Measurements from ENCODE around the gene NFAM1.
A peak's percentile ranks its signal among the peaks of the same experiment; 100 is the strongest.

NFAM1 gene

DNA sequence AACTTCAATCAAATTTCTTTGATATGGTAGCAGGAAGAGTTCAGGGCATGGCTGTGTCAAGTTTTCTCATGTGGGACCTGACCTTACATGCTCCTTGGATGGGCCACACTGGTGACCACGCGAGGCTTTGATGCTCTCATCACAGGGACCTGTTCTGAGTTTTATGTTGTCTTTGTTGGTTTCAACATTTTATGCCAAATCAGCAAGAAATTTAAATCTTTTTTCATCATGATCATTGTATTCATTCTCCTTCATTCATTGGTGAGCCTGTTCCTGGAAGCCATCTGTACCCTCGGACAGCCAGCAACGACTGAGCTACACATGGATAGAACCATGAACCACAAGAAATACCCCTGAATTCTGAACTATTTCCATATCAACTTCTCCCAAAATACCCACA is 10.5 kb upstream of the NFAM1 start:
- Histone ChIP-seq H3K4me2 (ENCODE audit: low read length) (no peak overlapping the region), H3K4me3 (ENCODE audit: low read depth, low read length) (no peak overlapping the region), H3K9ac (no peak overlapping the region), H3K4me1 (peaks cover 10% of the 10 kb centered on the region), H2AFZ (no peak overlapping the region), H3K9me3 (ENCODE audit: control insufficient read depth, low read length) (no peaks in the 10 kb centered on the region), H3K36me3 (ENCODE audit: control insufficient read depth, insufficient read depth, low read length) (no peaks in the 10 kb centered on the region), H3K27me3 (ENCODE audit: control insufficient read depth, insufficient read depth, low read length) (no peaks in the 10 kb centered on the region), H3K79me2 (no peaks in the 10 kb centered on the region), H3K27ac (no peak overlapping the region)
- TF ChIP-seq, protein P1, sequence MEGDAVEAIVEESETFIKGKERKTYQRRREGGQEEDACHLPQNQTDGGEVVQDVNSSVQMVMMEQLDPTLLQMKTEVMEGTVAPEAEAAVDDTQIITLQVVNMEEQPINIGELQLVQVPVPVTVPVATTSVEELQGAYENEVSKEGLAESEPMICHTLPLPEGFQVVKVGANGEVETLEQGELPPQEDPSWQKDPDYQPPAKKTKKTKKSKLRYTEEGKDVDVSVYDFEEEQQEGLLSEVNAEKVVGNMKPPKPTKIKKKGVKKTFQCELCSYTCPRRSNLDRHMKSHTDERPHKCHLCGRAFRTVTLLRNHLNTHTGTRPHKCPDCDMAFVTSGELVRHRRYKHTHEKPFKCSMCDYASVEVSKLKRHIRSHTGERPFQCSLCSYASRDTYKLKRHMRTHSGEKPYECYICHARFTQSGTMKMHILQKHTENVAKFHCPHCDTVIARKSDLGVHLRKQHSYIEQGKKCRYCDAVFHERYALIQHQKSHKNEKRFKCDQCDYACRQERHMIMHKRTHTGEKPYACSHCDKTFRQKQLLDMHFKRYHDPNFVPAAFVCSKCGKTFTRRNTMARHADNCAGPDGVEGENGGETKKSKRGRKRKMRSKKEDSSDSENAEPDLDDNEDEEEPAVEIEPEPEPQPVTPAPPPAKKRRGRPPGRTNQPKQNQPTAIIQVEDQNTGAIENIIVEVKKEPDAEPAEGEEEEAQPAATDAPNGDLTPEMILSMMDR (IDR thresholded peaks at IDR 0.05) = no peak

DNA sequence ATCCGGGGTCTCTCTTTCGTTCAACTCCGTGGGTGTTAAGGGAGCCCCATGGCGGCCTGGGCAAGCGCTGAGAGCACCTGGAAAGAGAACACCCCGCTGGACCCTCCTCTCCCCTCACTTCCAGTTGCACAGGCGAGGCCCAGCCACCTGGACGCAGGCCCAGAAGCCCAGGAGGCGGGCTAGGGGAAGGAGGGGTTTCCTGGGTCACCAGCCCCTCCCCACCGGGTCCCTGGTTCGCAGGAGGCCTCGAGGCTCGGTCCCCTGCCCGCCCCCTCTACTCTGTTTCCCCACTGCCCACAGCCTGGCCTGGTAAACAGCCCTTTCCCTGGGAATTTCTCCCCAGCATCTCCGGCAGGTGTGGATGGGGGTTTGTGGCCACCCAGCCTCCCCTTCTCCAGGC is 8.5 kb upstream of the NFAM1 start:
- Histone ChIP-seq H3K79me2 (no peaks in the 10 kb centered on the region), H3K27ac (no peak overlapping the region), H3K9ac (no peak overlapping the region), H3K4me3 (ENCODE audit: low read depth, low read length) (no peak overlapping the region), H3K27me3 (ENCODE audit: control insufficient read depth, insufficient read depth, low read length) (no peaks in the 10 kb centered on the region), H3K36me3 (ENCODE audit: control insufficient read depth, insufficient read depth, low read length) (no peaks in the 10 kb centered on the region), H3K4me1 (peaks cover 10% of the 10 kb centered on the region), H3K9me3 (ENCODE audit: control insufficient read depth, low read length) (no peaks in the 10 kb centered on the region), H2AFZ (no peak overlapping the region), H3K4me2 (ENCODE audit: low read length) (no peak overlapping the region)
- TF ChIP-seq, protein P1 (IDR thresholded peaks at IDR 0.05) = no peak

DNA sequence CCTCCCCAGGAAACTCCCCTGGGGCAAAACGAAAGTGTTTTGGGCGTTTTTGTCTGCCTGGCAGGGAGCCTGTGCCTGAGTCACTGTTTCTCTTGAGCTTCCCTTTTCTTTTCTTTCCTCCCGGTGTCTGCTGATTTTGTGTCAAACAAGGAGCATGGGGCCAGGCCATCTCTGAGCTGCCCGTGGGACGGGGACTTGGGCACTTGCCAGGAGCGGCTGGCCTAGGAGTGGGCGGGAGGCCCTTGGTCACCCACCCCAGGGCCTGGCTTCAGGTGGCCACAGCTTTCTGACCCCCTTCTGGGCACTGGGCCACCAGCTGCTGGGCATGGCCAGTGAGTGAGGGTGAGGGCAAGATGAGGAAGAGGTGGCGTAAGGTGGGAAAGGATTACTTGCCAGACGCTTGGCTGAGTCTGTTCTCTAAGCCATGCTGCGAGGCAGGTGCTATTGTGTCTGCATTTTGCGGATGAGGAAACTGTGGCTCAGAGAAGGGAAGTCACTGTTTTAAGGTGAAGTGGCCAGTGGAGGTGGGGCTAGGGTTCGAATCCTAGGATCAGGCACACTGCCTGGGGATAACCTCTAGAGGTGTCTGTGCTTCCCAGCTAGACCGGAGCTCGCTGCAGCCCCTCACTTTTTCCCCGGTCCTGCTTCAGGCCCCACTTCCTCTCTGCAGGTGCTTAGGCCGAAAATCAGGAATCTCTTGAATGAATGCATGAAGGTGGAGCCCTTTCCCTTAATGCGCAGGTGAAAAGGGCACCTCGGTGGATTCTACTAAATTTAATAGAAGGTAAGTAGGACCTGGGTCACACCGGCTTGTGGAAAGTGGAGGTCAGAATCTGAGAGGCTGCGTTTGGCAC is 7.8 kb upstream of the NFAM1 start:
- Histone ChIP-seq H3K9ac (no peak overlapping the region), H3K4me3 (ENCODE audit: low read depth, low read length) (no peak overlapping the region), H3K9me3 (ENCODE audit: control insufficient read depth, low read length) (no peaks in the 10 kb centered on the region), H3K27ac (peak overlapping the region; percentile 59), H3K79me2 (no peaks in the 10 kb centered on the region), H3K4me2 (ENCODE audit: low read length) (no peak overlapping the region), H3K4me1 (peaks cover 9% of the 10 kb centered on the region), H3K27me3 (ENCODE audit: control insufficient read depth, insufficient read depth, low read length) (no peaks in the 10 kb centered on the region), H2AFZ (no peak overlapping the region), H3K36me3 (ENCODE audit: control insufficient read depth, insufficient read depth, low read length) (no peaks in the 10 kb centered on the region)
- TF ChIP-seq, protein P1 (IDR thresholded peaks at IDR 0.05) = no peak

DNA sequence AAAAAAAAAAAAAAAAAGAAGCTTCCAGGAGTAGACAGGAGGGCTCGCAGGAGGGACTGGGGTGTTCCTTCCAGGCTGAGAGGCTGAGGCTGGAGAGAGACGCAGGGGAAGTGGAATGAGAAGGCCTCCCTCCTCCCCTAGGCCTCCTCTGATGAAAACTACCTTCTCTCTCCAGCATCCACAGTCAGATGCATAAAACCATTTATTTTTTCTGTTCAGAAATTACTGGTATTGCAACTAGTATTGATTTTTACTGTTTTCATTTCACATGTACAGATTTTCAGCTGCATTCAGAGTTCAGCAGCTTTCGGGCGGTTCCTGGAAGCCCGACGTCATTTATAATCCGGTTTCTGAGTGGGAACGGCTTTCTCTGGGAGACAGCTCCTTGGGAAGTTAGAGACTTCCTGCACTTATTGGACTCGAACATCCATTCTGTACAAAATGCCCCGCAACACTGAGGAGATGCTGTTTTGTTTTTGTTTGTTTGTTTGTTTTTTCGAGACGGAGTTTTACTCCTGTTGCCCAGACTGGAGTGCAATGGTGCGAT is 6.9 kb upstream of the NFAM1 start:
- Histone ChIP-seq H3K4me1 (no peaks in the 10 kb centered on the region), H3K4me2 (ENCODE audit: low read length) (no peak overlapping the region), H3K27ac (peak overlapping the region; percentile 59), H3K4me3 (ENCODE audit: low read depth, low read length) (no peak overlapping the region), H3K9ac (no peak overlapping the region), H3K27me3 (ENCODE audit: control insufficient read depth, insufficient read depth, low read length) (no peaks in the 10 kb centered on the region), H3K79me2 (no peaks in the 10 kb centered on the region), H3K9me3 (ENCODE audit: control insufficient read depth, low read length) (no peaks in the 10 kb centered on the region), H3K36me3 (ENCODE audit: control insufficient read depth, insufficient read depth, low read length) (no peaks in the 10 kb centered on the region), H2AFZ (no peak overlapping the region)
- TF ChIP-seq, protein P1 (IDR thresholded peaks at IDR 0.05) = no peak

DNA sequence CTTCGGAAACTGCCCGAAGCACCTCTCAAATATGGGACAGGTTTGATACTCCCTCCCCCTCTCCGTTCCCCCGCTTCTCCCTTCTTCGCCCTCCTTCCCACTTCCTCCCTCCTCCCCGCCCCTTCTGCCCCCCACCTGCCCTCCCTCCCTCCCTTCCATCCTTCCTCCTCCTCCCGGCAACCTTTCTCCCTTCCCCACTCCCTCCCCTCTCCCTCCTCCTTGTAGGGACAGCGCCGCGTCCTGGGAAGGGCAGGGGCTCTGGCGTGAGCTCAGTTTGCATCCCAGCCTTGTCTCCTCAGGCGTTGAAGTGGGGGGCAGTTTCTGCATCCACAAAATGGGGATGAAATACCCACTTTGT is 6.1 kb upstream of the NFAM1 start:
- no peak overlapping the region for H3K27ac ChIP-seq

More for the DNA sequence above, 6.1 kb upstream of the NFAM1 start:
- H3K9me3 ChIP-seq (ENCODE audit: control insufficient read depth, low read length) = no peaks in the 10 kb centered on the region
- H3K4me1 ChIP-seq = no peaks in the 10 kb centered on the region
- TF ChIP-seq, protein P1 (IDR thresholded peaks at IDR 0.05) = no peak
- no peaks in the 10 kb centered on the region for H3K36me3 ChIP-seq (ENCODE audit: control insufficient read depth, insufficient read depth, low read length)
- no peak overlapping the region for H3K9ac ChIP-seq
- H2AFZ ChIP-seq = no peak overlapping the region
- no peaks in the 10 kb centered on the region for H3K79me2 ChIP-seq
- H3K4me3 ChIP-seq (ENCODE audit: low read depth, low read length) = no peak overlapping the region
- no peaks in the 10 kb centered on the region for H3K27me3 ChIP-seq (ENCODE audit: control insufficient read depth, insufficient read depth, low read length)
- no peak overlapping the region for H3K4me2 ChIP-seq (ENCODE audit: low read length)
